GM12801 (cell line): ENCODE data around the gene ERAP2.

Experiments used
- CTCF ChIP-seq: IDR thresholded peaks from one replicate; pipeline ENCODE4 v1.5.1; 2011; ENCODE audit warnings: control low read depth; ENCODE audit not compliant: insufficient read length; ENCODE audit errors: extremely low read depth

The ERAP2 gene

GRCh38 chr5:96935559-96936430 is 59.5 kb downstream of the ERAP2 start, which contains the start of gene LNPEP:
LNPEP (plus strand) TSS chr5:96936080; CDS start chr5:96936156, 76 bp downstream.
- no peak for TF ChIP-seq CTCF

GRCh38 chr5:96936431-96937320 is 60.4 kb downstream of the ERAP2 start:
- TF ChIP-seq CTCF: no peak

- no peak for TF ChIP-seq CTCF
Measured at GRCh38 chr5:96940586-96940985, 64.3 kb downstream of the ERAP2 start.

- TF ChIP-seq CTCF: no peak
Measured at GRCh38 chr5:96941140-96941539, 64.8 kb downstream of the ERAP2 start.

- no peak for TF ChIP-seq CTCF
Measured at GRCh38 chr5:96942078-96942477, 65.8 kb downstream of the ERAP2 start.

- no peak for TF ChIP-seq CTCF
Measured at GRCh38 chr5:96942911-96943310, 66.6 kb downstream of the ERAP2 start.

GRCh38 chr5:96943799-96944198 is 67.5 kb downstream of the ERAP2 start:
- TF ChIP-seq CTCF: no peak
